Esophagus muscularis mucosa (tissue), 4 donors: ENCODE data around the gene PROS1.

Experiments used
- CTCF ChIP-seq, 3 experiments: fragments of 200-600 bp in 2 of 3; fragments of 450-650 bp in 1 of 3; sonication (generic) in 2 of 3; IDR thresholded peaks; one replicate each; pipeline ENCODE4 v1.5.1; 2017 to 2019; ENCODE audit warnings: antibody characterized with exemption in 3 of 3, mild to moderate bottlenecking in 2 of 3, moderate library complexity in 1 of 3
- EP300 ChIP-seq: sonication (generic); formaldehyde crosslinking; IDR thresholded peaks from one replicate; pipeline ENCODE4 v1.6.1; 2017; ENCODE audit warnings: antibody characterized with exemption
- POLR2A ChIP-seq: fragments of 450-650 bp; IDR thresholded peaks from one replicate; pipeline ENCODE4 v1.6.1; 2017; ENCODE audit warnings: antibody characterized with exemption, moderate library complexity, mild to moderate bottlenecking, low read depth
- POLR2AphosphoS5 ChIP-seq, 2 donors: sonication (generic); formaldehyde crosslinking; IDR thresholded peaks; one replicate each; pipeline ENCODE4 v1.6.1; 2017; ENCODE audit warnings: antibody characterized with exemption in 2 of 2

- TF ChIP-seq CTCF (IDR thresholded peaks at IDR 0.05) (no peak), POLR2AphosphoS5 (IDR thresholded peaks at IDR 0.05) (no peak), POLR2A (no peak), EP300 (no peak)
Observed at GRCh38 chr3:93994056-93994455, 20.4 kb upstream of the PROS1 start.
